ES-I3 (cell line): Measurements from ENCODE around the gene TRPM7.
A peak's percentile ranks its signal among the peaks of the same experiment; 100 is the strongest.
"Not testable (repeated sequence)": the region's sequence is repeated elsewhere in the genome, so short reads cannot be mapped to it uniquely, and the experiment has no call there.

Experiments
- H3K36me3 ChIP-seq: 2 replicates; pipeline ENCODE4 v1.6.1; 2013; ENCODE audit warnings: mild to moderate bottlenecking, low read length, control low read depth, moderate library complexity; ENCODE audit not compliant: insufficient read depth
- H3K4me1 ChIP-seq: 2 replicates; pipeline ENCODE4 v1.6.1; 2013; ENCODE audit warnings: mild to moderate bottlenecking, control low read depth, low read length; ENCODE audit not compliant: insufficient read depth
- H3K9ac ChIP-seq: 2 replicates; pipeline ENCODE4 v1.6.1; 2013; ENCODE audit warnings: low read depth, mild to moderate bottlenecking, low read length, moderate library complexity
- H3K9me3 ChIP-seq: 2 replicates; pipeline ENCODE4 v1.6.1; 2013; ENCODE audit warnings: mild to moderate bottlenecking, low read length, moderate library complexity; ENCODE audit not compliant: control insufficient read depth, insufficient read depth

TRPM7 gene

GRCh38 chr15:50686469-50687301, at the start of gene TRPM7:
Gene TRPM7, minus strand, starts transcription at chr15:50686797. Its CDS starts 264 bp downstream, at chr15:50686533.
- Histone ChIP-seq H3K9ac (peak within 1 kb of the TSS; percentile 95), H3K36me3 (no peaks in the 10 kb centered on the region), H3K9me3 (no peaks in the 10 kb centered on the region), H3K4me1 (no peaks in the 10 kb centered on the region)

GRCh38 chr15:50735156-50735555, 48.6 kb upstream of the TRPM7 start:
- Histone ChIP-seq H3K4me1 (no peaks in the 10 kb centered on the region), H3K36me3 (no peaks in the 10 kb centered on the region), H3K9me3 (no peaks in the 10 kb centered on the region), H3K9ac (no peak overlapping the region)

GRCh38 chr15:50726315-50726714, 39.7 kb upstream of the TRPM7 start:
- no peaks in the 10 kb centered on the region for H3K36me3 ChIP-seq
- no peaks in the 10 kb centered on the region for H3K9me3 ChIP-seq
- H3K4me1 ChIP-seq = no peaks in the 10 kb centered on the region
- H3K9ac ChIP-seq = no peak overlapping the region

- no peaks in the 10 kb centered on the region for H3K9me3 ChIP-seq
- no peaks in the 10 kb centered on the region for H3K36me3 ChIP-seq
- H3K9ac ChIP-seq = no peak overlapping the region
- no peaks in the 10 kb centered on the region for H3K4me1 ChIP-seq
Observed at GRCh38 chr15:50718700-50719125, 32.1 kb upstream of the TRPM7 start.

GRCh38 chr15:50712018-50712417, 25.4 kb upstream of the TRPM7 start:
- Histone ChIP-seq H3K4me1 (no peaks in the 10 kb centered on the region), H3K9ac (no peak overlapping the region), H3K9me3 (no peaks in the 10 kb centered on the region), H3K36me3 (no peaks in the 10 kb centered on the region)

GRCh38 chr15:50710585-50710984, 24.0 kb upstream of the TRPM7 start:
- Histone ChIP-seq H3K9me3 (no peaks in the 10 kb centered on the region), H3K4me1 (no peaks in the 10 kb centered on the region), H3K9ac (no peak overlapping the region), H3K36me3 (no peaks in the 10 kb centered on the region)

GRCh38 chr15:50707878-50708427, 21.4 kb upstream of the TRPM7 start:
- H3K9me3 ChIP-seq = no peaks in the 10 kb centered on the region
- H3K36me3 ChIP-seq = no peaks in the 10 kb centered on the region
- H3K9ac ChIP-seq = no peak overlapping the region
- H3K4me1 ChIP-seq = no peaks in the 10 kb centered on the region

GRCh38 chr15:50702762-50703334, 16.3 kb upstream of the TRPM7 start:
- no peaks in the 10 kb centered on the region for H3K9me3 ChIP-seq
- H3K9ac ChIP-seq = no peak overlapping the region
- H3K4me1 ChIP-seq = no peaks in the 10 kb centered on the region
- H3K36me3 ChIP-seq = no peaks in the 10 kb centered on the region

- no peak overlapping the region for H3K9ac ChIP-seq
- no peaks in the 10 kb centered on the region for H3K9me3 ChIP-seq
- no peaks in the 10 kb centered on the region for H3K36me3 ChIP-seq
- H3K4me1 ChIP-seq = no peaks in the 10 kb centered on the region
Observed at GRCh38 chr15:50698101-50698500, 11.5 kb upstream of the TRPM7 start.

GRCh38 chr15:50697109-50697797, 10.7 kb upstream of the TRPM7 start:
- Histone ChIP-seq H3K4me1 (no peaks in the 10 kb centered on the region), H3K9ac (no peak overlapping the region), H3K9me3 (no peaks in the 10 kb centered on the region), H3K36me3 (no peaks in the 10 kb centered on the region)

GRCh38 chr15:50694634-50695165, 8.1 kb upstream of the TRPM7 start:
- H3K36me3 ChIP-seq, H3K9ac ChIP-seq, H3K9me3 ChIP-seq, H3K4me1 ChIP-seq: not testable (repeated sequence)

- peak overlapping the region; percentile 95 for H3K9ac ChIP-seq
- H3K36me3 ChIP-seq = no peaks in the 10 kb centered on the region
- H3K9me3 ChIP-seq = no peaks in the 10 kb centered on the region
- H3K4me1 ChIP-seq = no peaks in the 10 kb centered on the region
Observed at GRCh38 chr15:50687302-50687902, 805 bp upstream of the TRPM7 start.

GRCh38 chr15:50685976-50686468, 575 bp downstream of the TRPM7 start:
- Histone ChIP-seq H3K4me1 (no peaks in the 10 kb centered on the region), H3K36me3 (no peaks in the 10 kb centered on the region), H3K9ac (peak overlapping the region; percentile 95), H3K9me3 (no peaks in the 10 kb centered on the region)
